ENCODE results near the gene ARHGAP28.

Gene ARHGAP28

GRCh38 chr18:6875749-6876148, 146.2 kb downstream of the ARHGAP28 start:
- DNase-seq (ENCODE audit: low read depth), result no peak
- Histone ChIP-seq H3K4me3 (ENCODE audit: low read length) (no peak overlapping the region), H3K36me3 (ENCODE audit: control insufficient read depth, insufficient read depth, low read length, severe bottlenecking) (peaks cover 8% of the 10 kb centered on the region)

GRCh38 chr18:6876641-6877041, 147.1 kb downstream of the ARHGAP28 start:
- no peak overlapping the region for H3K4me3 ChIP-seq (ENCODE audit: low read length)
- no peak overlapping the region for H3K9ac ChIP-seq (ENCODE audit: low read length)
- peaks cover 3% of the 10 kb centered on the region for H3K36me3 ChIP-seq (ENCODE audit: control insufficient read depth, insufficient read depth, low read length, severe bottlenecking)
- no peaks in the 10 kb centered on the region for H3K27me3 ChIP-seq (replicated peaks; ENCODE audit: control insufficient read depth, insufficient read depth, low read length)
- H3K9me3 ChIP-seq (ENCODE audit: control insufficient read depth, low read length), result no peaks in the 10 kb centered on the region
- H3K4me1 ChIP-seq (ENCODE audit: control insufficient read depth, insufficient read depth, low read length), result peaks cover 31% of the 10 kb centered on the region
- DNase-seq (ENCODE audit: low read depth), result peak; percentile 55

More at GRCh38 chr18:6875749-6876148, 146.2 kb downstream of the ARHGAP28 start:
- Histone ChIP-seq H3K27me3 (replicated peaks; ENCODE audit: control insufficient read depth, insufficient read depth, low read length) (no peaks in the 10 kb centered on the region), H3K9me3 (ENCODE audit: control insufficient read depth, low read length) (no peaks in the 10 kb centered on the region), H3K4me1 (ENCODE audit: control insufficient read depth, insufficient read depth, low read length) (peaks cover 22% of the 10 kb centered on the region), H3K9ac (ENCODE audit: low read length) (no peak overlapping the region)

GRCh38 chr18:6877288-6877687, 147.8 kb downstream of the ARHGAP28 start:
- H3K9ac ChIP-seq (ENCODE audit: low read length), result no peak overlapping the region
- H3K36me3 ChIP-seq (ENCODE audit: control insufficient read depth, insufficient read depth, low read length, severe bottlenecking), result no peaks in the 10 kb centered on the region
- no peak overlapping the region for H3K4me3 ChIP-seq (ENCODE audit: low read length)
- H3K4me1 ChIP-seq (ENCODE audit: control insufficient read depth, insufficient read depth, low read length), result peaks cover 36% of the 10 kb centered on the region
- no peaks in the 10 kb centered on the region for H3K9me3 ChIP-seq (ENCODE audit: control insufficient read depth, low read length)
- no peaks in the 10 kb centered on the region for H3K27me3 ChIP-seq (replicated peaks; ENCODE audit: control insufficient read depth, insufficient read depth, low read length)
- DNase-seq (ENCODE audit: low read depth), result no peak

- H3K36me3 ChIP-seq (ENCODE audit: control insufficient read depth, insufficient read depth, low read length, severe bottlenecking), result no peaks in the 10 kb centered on the region
- DNase-seq (ENCODE audit: low read depth), result peak; percentile 61
- H3K9ac ChIP-seq (ENCODE audit: low read length), result peak overlapping the region; percentile 51
- peaks cover 36% of the 10 kb centered on the region for H3K4me1 ChIP-seq (ENCODE audit: control insufficient read depth, insufficient read depth, low read length)
- no peaks in the 10 kb centered on the region for H3K9me3 ChIP-seq (ENCODE audit: control insufficient read depth, low read length)
- H3K4me3 ChIP-seq (ENCODE audit: low read length), result no peak overlapping the region
- no peaks in the 10 kb centered on the region for H3K27me3 ChIP-seq (replicated peaks; ENCODE audit: control insufficient read depth, insufficient read depth, low read length)
Measured at GRCh38 chr18:6878556-6879297, 149.2 kb downstream of the ARHGAP28 start.

- Histone ChIP-seq H3K9ac (ENCODE audit: low read length) (no peak overlapping the region), H3K4me3 (ENCODE audit: low read length) (no peak overlapping the region), H3K4me1 (ENCODE audit: control insufficient read depth, insufficient read depth, low read length) (peaks cover 39% of the 10 kb centered on the region), H3K27me3 (replicated peaks; ENCODE audit: control insufficient read depth, insufficient read depth, low read length) (no peaks in the 10 kb centered on the region), H3K36me3 (ENCODE audit: control insufficient read depth, insufficient read depth, low read length, severe bottlenecking) (no peaks in the 10 kb centered on the region), H3K9me3 (ENCODE audit: control insufficient read depth, low read length) (no peaks in the 10 kb centered on the region)
- DNase-seq (ENCODE audit: low read depth), result no peak
Measured at GRCh38 chr18:6879508-6880195, 150.1 kb downstream of the ARHGAP28 start.

GRCh38 chr18:6881034-6881820, 151.7 kb downstream of the ARHGAP28 start:
- no peaks in the 10 kb centered on the region for H3K27me3 ChIP-seq (replicated peaks; ENCODE audit: control insufficient read depth, insufficient read depth, low read length)
- DNase-seq (ENCODE audit: low read depth), result peak; percentile 71
- H3K9ac ChIP-seq (ENCODE audit: low read length), result peak overlapping the region; percentile 23
- no peaks in the 10 kb centered on the region for H3K36me3 ChIP-seq (ENCODE audit: control insufficient read depth, insufficient read depth, low read length, severe bottlenecking)
- no peaks in the 10 kb centered on the region for H3K9me3 ChIP-seq (ENCODE audit: control insufficient read depth, low read length)
- peaks cover 49% of the 10 kb centered on the region for H3K4me1 ChIP-seq (ENCODE audit: control insufficient read depth, insufficient read depth, low read length)
- peak overlapping the region; percentile 51 for H3K4me3 ChIP-seq (ENCODE audit: low read length)

- Histone ChIP-seq H3K36me3 (ENCODE audit: control insufficient read depth, insufficient read depth, low read length, severe bottlenecking) (peaks cover 5% of the 10 kb centered on the region), H3K27me3 (replicated peaks; ENCODE audit: control insufficient read depth, insufficient read depth, low read length) (no peaks in the 10 kb centered on the region), H3K4me3 (ENCODE audit: low read length) (no peak overlapping the region), H3K9ac (ENCODE audit: low read length) (no peak overlapping the region), H3K4me1 (ENCODE audit: control insufficient read depth, insufficient read depth, low read length) (peaks cover 49% of the 10 kb centered on the region), H3K9me3 (ENCODE audit: control insufficient read depth, low read length) (no peaks in the 10 kb centered on the region)
- DNase-seq (ENCODE audit: low read depth), result no peak
Measured at GRCh38 chr18:6882401-6882800, 152.9 kb downstream of the ARHGAP28 start.

- no peak for DNase-seq (ENCODE audit: low read depth)
Measured at GRCh38 chr18:6885006-6885481, 155.5 kb downstream of the ARHGAP28 start.

GRCh38 chr18:6885992-6886796, 156.7 kb downstream of the ARHGAP28 start:
- H3K27me3 ChIP-seq (replicated peaks; ENCODE audit: control insufficient read depth, insufficient read depth, low read length), result no peaks in the 10 kb centered on the region
- no peak overlapping the region for H3K4me3 ChIP-seq (ENCODE audit: low read length)
- peak; percentile 91 for DNase-seq (ENCODE audit: low read depth)
- peaks cover 27% of the 10 kb centered on the region for H3K36me3 ChIP-seq (ENCODE audit: control insufficient read depth, insufficient read depth, low read length, severe bottlenecking)
- no peaks in the 10 kb centered on the region for H3K9me3 ChIP-seq (ENCODE audit: control insufficient read depth, low read length)
- H3K9ac ChIP-seq (ENCODE audit: low read length), result no peak overlapping the region
- peaks cover 22% of the 10 kb centered on the region for H3K4me1 ChIP-seq (ENCODE audit: control insufficient read depth, insufficient read depth, low read length)

More at GRCh38 chr18:6885006-6885481, 155.5 kb downstream of the ARHGAP28 start:
- Histone ChIP-seq H3K4me3 (ENCODE audit: low read length) (peak overlapping the region; percentile 65), H3K9ac (ENCODE audit: low read length) (peak overlapping the region; percentile 52), H3K4me1 (ENCODE audit: control insufficient read depth, insufficient read depth, low read length) (peaks cover 34% of the 10 kb centered on the region), H3K36me3 (ENCODE audit: control insufficient read depth, insufficient read depth, low read length, severe bottlenecking) (peaks cover 20% of the 10 kb centered on the region), H3K9me3 (ENCODE audit: control insufficient read depth, low read length) (no peaks in the 10 kb centered on the region), H3K27me3 (replicated peaks; ENCODE audit: control insufficient read depth, insufficient read depth, low read length) (no peaks in the 10 kb centered on the region)

- Histone ChIP-seq H3K4me3 (ENCODE audit: low read length) (no peak overlapping the region), H3K36me3 (ENCODE audit: control insufficient read depth, insufficient read depth, low read length, severe bottlenecking) (peaks cover 27% of the 10 kb centered on the region), H3K4me1 (ENCODE audit: control insufficient read depth, insufficient read depth, low read length) (peaks cover 16% of the 10 kb centered on the region), H3K27me3 (replicated peaks; ENCODE audit: control insufficient read depth, insufficient read depth, low read length) (no peaks in the 10 kb centered on the region), H3K9me3 (ENCODE audit: control insufficient read depth, low read length) (no peaks in the 10 kb centered on the region), H3K9ac (ENCODE audit: low read length) (no peak overlapping the region)
- no peak for DNase-seq (ENCODE audit: low read depth)
Measured at GRCh38 chr18:6886797-6887330, 157.3 kb downstream of the ARHGAP28 start.

Data from adipocyte (in vitro differentiated cells).